H1 (cell line): ENCODE measurements around the gene GPRC5D. TPM values are rescaled to one million over a fixed set of nuclear protein-coding genes. Genes with fewer than 3 reads are reported as not detected.

Experiments
- CTCF ChIA-PET: fragments of 300-600 bp; sonication (Branson Sonifier 250); formaldehyde crosslinking; loops from one replicate; lab custom pipeline; 2021; ENCODE audit not compliant: partially characterized antibody; lab: Charles Lee
- POLR2A ChIA-PET: fragments of 300-600 bp; sonication (Branson Sonifier 250); formaldehyde crosslinking; loops from one replicate; lab custom pipeline; 2021; ENCODE audit warnings: inconsistent platforms; ENCODE audit not compliant: partially characterized antibody; lab: Charles Lee
- DNase-seq, 2 experiments: peaks; one replicate each; pipeline versions ENCODE4 v3.0.0 to v3.0.0-alpha.2; 2010 to 2022; ENCODE audit warnings: low spot score in 2 of 2, low read depth in 1 of 2, mixed read lengths in 1 of 2
- FAIRE-seq: peaks from 2 replicates; lab custom pipeline; 2011; peaks lifted over from hg19 to GRCh38; lab: Jason Lieb, UNC
- H2AFZ ChIP-seq: 2 replicates; pipeline ENCODE4 v1.8.1; 2012; ENCODE audit warnings: low read length, inconsistent platforms
- H2AK5ac ChIP-seq: 2 replicates; pipeline ENCODE4 v1.6.1; 2013; ENCODE audit warnings: low read depth, low read length
- H2BK120ac ChIP-seq: replicated peaks from 2 replicates; pipeline ENCODE3; 2013; ENCODE audit warnings: low read depth, low read length, inconsistent platforms
- H2BK12ac ChIP-seq: 2 replicates; pipeline ENCODE4 v1.6.1; 2013; ENCODE audit warnings: low read depth, low read length
- H2BK15ac ChIP-seq: 2 replicates; pipeline ENCODE4 v1.6.1; 2013; ENCODE audit warnings: low read length
- H2BK20ac ChIP-seq: 2 replicates; pipeline ENCODE4 v1.6.1; 2013; ENCODE audit warnings: low read length
- H2BK5ac ChIP-seq: 2 replicates; pipeline ENCODE4 v1.6.1; 2013; ENCODE audit warnings: low read depth, low read length
- H3K14ac ChIP-seq: 2 replicates; pipeline ENCODE4 v1.6.1; 2013; ENCODE audit warnings: inconsistent platforms; ENCODE audit not compliant: insufficient read length
- H3K18ac ChIP-seq: 2 replicates; pipeline ENCODE4 v1.6.1; 2013; ENCODE audit warnings: low read length; ENCODE audit errors: extremely low read depth
- H3K23ac ChIP-seq: 2 replicates; pipeline ENCODE4 v1.6.1; 2013; ENCODE audit warnings: inconsistent platforms; ENCODE audit not compliant: insufficient read length
- H3K23me2 ChIP-seq: 2 replicates; pipeline ENCODE4 v1.6.1; 2013; ENCODE audit warnings: low read depth, low read length
- H3K27ac ChIP-seq: 2 replicates; pipeline ENCODE4 v1.6.1; 2011; ENCODE audit warnings: low read depth, low read length, inconsistent platforms
- H3K27me3 ChIP-seq, 4 experiments: replicated peaks in 1 of 4; 1 replicate in 1 of 4; 2 replicates in 3 of 4; pipeline versions ENCODE4 v1.6.1 to v1.8.1; 2011 to 2013; ENCODE audit warnings: low read length in 3 of 4, mild to moderate bottlenecking in 3 of 4, inconsistent platforms in 2 of 4, mixed read lengths in 2 of 4, moderate library complexity in 1 of 4; ENCODE audit not compliant: control insufficient read depth in 3 of 4, insufficient read depth in 3 of 4; ENCODE audit errors: extremely low read depth in 1 of 4
- H3K36me3 ChIP-seq, 4 experiments: 2 replicates each; pipeline versions ENCODE4 v1.6.1 to v1.8.1; 2011 to 2013; ENCODE audit warnings: mild to moderate bottlenecking in 4 of 4, low read length in 3 of 4, moderate library complexity in 2 of 4, control low read depth in 1 of 4, inconsistent platforms in 1 of 4; ENCODE audit not compliant: insufficient read depth in 4 of 4, control insufficient read depth in 2 of 4
- H3K4ac ChIP-seq: replicated peaks from 2 replicates; pipeline ENCODE3; 2013; ENCODE audit warnings: low read length, low read depth, mixed read lengths, inconsistent platforms; ENCODE audit not compliant: insufficient read length
- H3K4me1 ChIP-seq, 4 experiments: replicated peaks in 1 of 4; 1 replicate in 1 of 4; 2 replicates in 3 of 4; pipeline versions ENCODE4 v1.6.1 to v1.8.1; 2011 to 2013; ENCODE audit warnings: low read length in 3 of 4, inconsistent platforms in 2 of 4, mixed read lengths in 1 of 4; ENCODE audit not compliant: insufficient read depth in 4 of 4, control insufficient read depth in 3 of 4
- H3K4me2 ChIP-seq, 2 experiments: 2 replicates each; pipeline versions ENCODE4 v1.6.1 to v1.8.1; 2011 to 2013; ENCODE audit warnings: low read depth in 2 of 2, low read length in 2 of 2, control low read depth in 1 of 2, inconsistent platforms in 1 of 2, mild to moderate bottlenecking in 1 of 2; ENCODE audit not compliant: insufficient read depth in 1 of 2
- H3K4me3 ChIP-seq, 4 experiments: fragments of 200-600, 300-600 bp in 1 of 4; sonication (generic), shearing (Covaris generic), sonication (Bioruptor Twin) in 1 of 4; 2 replicates each; pipeline versions ENCODE4 v1.5.1 to v1.8.1; 2011 to 2016; ENCODE audit warnings: low read length in 4 of 4, low read depth in 3 of 4, control low read depth in 2 of 4, inconsistent platforms in 2 of 4, mild to moderate bottlenecking in 2 of 4, mixed read lengths in 1 of 4, moderate library complexity in 1 of 4; ENCODE audit not compliant: insufficient read depth in 2 of 4; ENCODE audit errors: extremely low read depth in 1 of 4
- H3K56ac ChIP-seq: replicated peaks from 2 replicates; pipeline ENCODE3; 2013; ENCODE audit warnings: low read depth, mild to moderate bottlenecking, mixed read lengths, low read length, inconsistent platforms; ENCODE audit not compliant: insufficient read length
- H3K79me1 ChIP-seq: 2 replicates; pipeline ENCODE4 v1.6.1; 2013; ENCODE audit warnings: low read depth, low read length, control low read depth
- H3K79me2 ChIP-seq, 2 experiments: 2 replicates each; pipeline versions ENCODE4 v1.6.1 to v1.8.1; 2012 to 2013; ENCODE audit warnings: low read length in 2 of 2, mild to moderate bottlenecking in 2 of 2, inconsistent platforms in 1 of 2; ENCODE audit not compliant: insufficient read depth in 2 of 2, control insufficient read depth in 1 of 2
- H3K9ac ChIP-seq, 4 experiments: replicated peaks in 1 of 4; 1 replicate in 1 of 4; 2 replicates in 3 of 4; pipeline versions ENCODE4 v1.6.1 to v1.8.1; 2011 to 2013; ENCODE audit warnings: low read depth in 3 of 4, low read length in 3 of 4, control low read depth in 2 of 4, mild to moderate bottlenecking in 2 of 4, moderate library complexity in 2 of 4, inconsistent platforms in 1 of 4; ENCODE audit errors: extremely low read depth in 1 of 4
- H3K9me3 ChIP-seq, 2 experiments: 2 replicates each; pipeline versions ENCODE4 v1.6.1 to v1.8.1; 2012 to 2013; ENCODE audit warnings: mild to moderate bottlenecking in 2 of 2, moderate library complexity in 2 of 2, control low read depth in 1 of 2, inconsistent platforms in 1 of 2, low read depth in 1 of 2, low read length in 1 of 2, mixed read lengths in 1 of 2; ENCODE audit not compliant: insufficient read depth in 2 of 2
- H4K20me1 ChIP-seq, 2 experiments: replicated peaks in 1 of 2; 2 replicates each; pipeline versions ENCODE3 to v1.8.1; 2011 to 2013; ENCODE audit warnings: inconsistent platforms in 2 of 2, low read length in 2 of 2, mild to moderate bottlenecking in 1 of 2; ENCODE audit not compliant: insufficient read depth in 2 of 2, control insufficient read depth in 1 of 2
- H4K5ac ChIP-seq: 2 replicates; pipeline ENCODE4 v1.6.1; 2013; ENCODE audit warnings: low read length, low read depth, mixed read lengths, inconsistent platforms; ENCODE audit not compliant: insufficient read length
- H4K8ac ChIP-seq: 2 replicates; pipeline ENCODE4 v1.8.0; 2013; ENCODE audit warnings: mild to moderate bottlenecking, moderate library complexity, low read length, inconsistent platforms; ENCODE audit not compliant: insufficient read depth; ENCODE audit errors: extremely low read depth
- H4K91ac ChIP-seq: replicated peaks from 2 replicates; pipeline ENCODE3; 2013; ENCODE audit warnings: low read length, mixed read lengths, inconsistent platforms; ENCODE audit not compliant: insufficient read length
- MAFK ChIP-seq: IDR thresholded peaks from 2 replicates; pipeline ENCODE4 v1.6.1; 2012; ENCODE audit warnings: low read depth, mild to moderate bottlenecking, improper control_type of control experiment, low read length
- POLR2AphosphoS5 ChIP-seq: IDR thresholded peaks from 2 replicates; pipeline ENCODE4 v1.6.1; 2011; ENCODE audit warnings: low read depth, low read length
- RXRA ChIP-seq: IDR thresholded peaks from 2 replicates; pipeline ENCODE4 v1.6.1; 2011; ENCODE audit warnings: low read depth, mild to moderate bottlenecking, low read length, moderate library complexity; ENCODE audit not compliant: insufficient read depth
- SP1 ChIP-seq: IDR thresholded peaks from 2 replicates; pipeline ENCODE4 v1.6.1; 2011; ENCODE audit warnings: low read depth, low read length
- SRF ChIP-seq: IDR thresholded peaks from 2 replicates; pipeline ENCODE4 v1.6.1; 2011; ENCODE audit warnings: mild to moderate bottlenecking, low read depth, low read length, moderate library complexity
- WGBS, 2 experiments: shearing (Covaris generic) in 1 of 2; methylation state at CpG; one replicate each; pipeline versions ENCODE4 v1.1.6 to v1.1.7; 2013 to 2015; ENCODE audit warnings: low lambda C conversion rate in 2 of 2, mixed read lengths in 2 of 2, inconsistent platforms in 1 of 2, low coverage in 1 of 2, missing lambda C conversion rate in 1 of 2; ENCODE audit not compliant: insufficient replicate concordance in 2 of 2, insufficient coverage in 1 of 2, insufficient read length in 1 of 2; ENCODE audit errors: extremely low coverage in 1 of 2, missing lambda C conversion rate in 1 of 2; 5-methylcytosine and 5-hydroxymethylcytosine counted together
- polyA plus RNA-seq, 7 experiments: library from polyadenylated mRNA; depleted of rRNA in 3 of 7; stranded (reverse) in 5 of 7; unstranded in 2 of 7; fragments of >200 nt in 5 of 7; fragments of 200-250 nt in 2 of 7; gene quantifications; 1 replicate in 5 of 7; 2 replicates in 1 of 7; 4 replicates in 1 of 7; pipeline versions ENCODE4 v1.2.1 to v1.2.3, GENCODE V29; 2011 to 2013; ENCODE audit warnings: missing spikeins in 2 of 7, mixed read lengths in 2 of 7
- total RNA-seq: library from RNA; stranded (reverse); fragmentation: NEBNext Ultra II Directional; extraction: Animal tissue kit (Norgen Biotek cat#: 25700); gene quantifications from 2 replicates; pipeline ENCODE4 v1.2.1, GENCODE V29; 2021

The GPRC5D gene
- total and polyA plus RNA-seq, 2 of the 8 experiments (the other 6 are each of a cell fraction or from before 2014, with no cell fraction given), result 0.45 TPM; not detected in 1

DNA sequence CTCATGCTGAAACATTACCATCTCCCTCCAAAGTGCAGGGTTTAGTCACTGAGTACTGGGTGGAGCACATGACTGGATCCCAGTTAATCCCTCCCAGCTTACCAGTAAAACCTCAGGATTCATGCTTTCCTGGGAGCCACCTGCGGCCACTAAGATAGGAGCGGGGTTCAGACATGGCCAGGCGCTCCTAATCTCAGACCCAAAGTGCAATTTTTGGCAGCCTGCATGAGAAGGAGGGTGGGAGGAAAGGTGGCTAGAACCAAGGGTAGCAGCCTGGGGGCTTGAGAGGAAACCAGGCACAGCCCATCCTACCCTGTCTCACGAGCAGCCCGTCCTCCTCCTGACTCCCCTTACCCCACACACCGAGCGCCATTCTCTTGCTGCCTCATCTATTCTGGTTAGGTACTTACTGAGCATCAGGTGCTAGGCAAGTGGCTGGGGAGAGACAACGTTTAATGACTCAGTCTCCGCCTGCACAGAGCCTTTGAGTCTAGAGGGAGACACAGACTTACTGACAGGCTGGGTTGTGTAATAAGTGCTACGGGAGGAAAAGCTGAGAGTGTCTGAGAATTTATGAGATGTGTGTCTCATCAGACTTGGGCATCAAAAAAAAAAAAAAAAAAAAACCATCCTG is 50.7 kb downstream of the GPRC5D start:
- DNase-seq (no peak), FAIRE-seq (no peak)
- Histone ChIP-seq H3K79me2 (no peaks in the 10 kb centered on the region), H2AFZ (peak overlapping the region; percentile 76), H3K9ac (no peak overlapping the region), H3K56ac (no peak overlapping the region), H4K8ac (no peak overlapping the region), H3K27ac (no peak overlapping the region), H4K5ac (no peak overlapping the region), H3K4me3 (no peak overlapping the region), H3K79me1 (no peaks in the 10 kb centered on the region; the same call in 1 of the 2 replicates), H3K9me3 (no peaks in the 10 kb centered on the region), H3K27me3 (no peaks in the 10 kb centered on the region; a peak in 1 of 7 replicates), H3K23me2 (no peaks in the 10 kb centered on the region), H2AK5ac (no peak overlapping the region), H3K4me2 (no peak overlapping the region), H2BK12ac (no peak overlapping the region), H4K20me1 (no peaks in the 10 kb centered on the region), H3K14ac (no peak overlapping the region), H3K23ac (no peak overlapping the region), H4K91ac (no peak overlapping the region), H3K36me3 (no peaks in the 10 kb centered on the region; a peak in 1 of 8 replicates), H2BK120ac (no peak overlapping the region), H3K4me1 (no peaks in the 10 kb centered on the region), H3K4ac (no peak overlapping the region), H2BK5ac (no peak overlapping the region), H2BK20ac (no peak overlapping the region), H2BK15ac (no peak overlapping the region), H3K18ac (no peak overlapping the region)
- ChIA-PET POLR2A (no interaction called here), CTCF (interaction anchor here (0.8 to 3.4 kb wide), 4 partner anchors 14 to 310 kb away, joined by 3 to 12 read pairs (median 4); no protein-coding TSS in a partner anchor)
- 94% methylated on average over 9 of the region's 10 CpGs; no CpG with 5 or more reads in 1 of the 2 experiments for WGBS, 2 experiments
- TF ChIP-seq RXRA, result no peak
- no peak for TF ChIP-seq SP1
- TF ChIP-seq POLR2AphosphoS5, result no peak
- no peak for TF ChIP-seq MAFK
- no peak for TF ChIP-seq SRF
